Esophagus muscularis mucosa (tissue), 4 donors: Measurements from ENCODE around the gene STK35. TPM values are rescaled to one million over a fixed set of nuclear protein-coding genes. Genes with fewer than 3 reads are reported as not detected.

Source experiments
- DNase-seq: peaks from one replicate; pipeline ENCODE4 v3.0.0-alpha.2; 2017; ENCODE audit errors: extremely low spot score
- H3K27ac ChIP-seq, 4 donors: fragments of 200-600 bp; sonication (generic); replicated peaks in 1 of 4; 1 replicate in 3 of 4; 2 replicates in 1 of 4; pipeline ENCODE4 v1.5.1; 2016 to 2019; ENCODE audit warnings: mild to moderate bottlenecking in 1 of 4
- H3K27me3 ChIP-seq, 4 donors: fragments of 200-600 bp; sonication (generic); one replicate each; pipeline versions ENCODE4 v1.5.1 to v1.6.0; 2016 to 2019
- H3K36me3 ChIP-seq, 4 donors: fragments of 200-600 bp; sonication (generic); one replicate each; pipeline ENCODE4 v1.5.1; 2016 to 2019
- H3K4me1 ChIP-seq, 4 donors: fragments of 200-600 bp; sonication (generic); one replicate each; pipeline ENCODE4 v1.5.1; 2016 to 2019
- H3K4me3 ChIP-seq, 4 donors: fragments of 200-600 bp; sonication (generic); 1 replicate in 2 of 4; 2 replicates in 2 of 4; pipeline ENCODE4 v1.5.1; 2016 to 2019; ENCODE audit warnings: mild to moderate bottlenecking in 4 of 4, moderate library complexity in 1 of 4
- H3K9me3 ChIP-seq, 4 donors: fragments of 200-600 bp; sonication (generic); 1 replicate in 3 of 4; 2 replicates in 1 of 4; pipeline ENCODE4 v1.5.1; 2016 to 2019
- CTCF ChIP-seq, 3 experiments: fragments of 200-600 bp in 2 of 3; fragments of 450-650 bp in 1 of 3; sonication (generic) in 2 of 3; IDR thresholded peaks; one replicate each; pipeline ENCODE4 v1.5.1; 2017 to 2019; ENCODE audit warnings: antibody characterized with exemption in 3 of 3, mild to moderate bottlenecking in 2 of 3, moderate library complexity in 1 of 3
- EP300 ChIP-seq: sonication (generic); formaldehyde crosslinking; IDR thresholded peaks from one replicate; pipeline ENCODE4 v1.6.1; 2017; ENCODE audit warnings: antibody characterized with exemption
- POLR2A ChIP-seq: fragments of 450-650 bp; IDR thresholded peaks from one replicate; pipeline ENCODE4 v1.6.1; 2017; ENCODE audit warnings: antibody characterized with exemption, moderate library complexity, mild to moderate bottlenecking, low read depth
- POLR2AphosphoS5 ChIP-seq, 2 donors: sonication (generic); formaldehyde crosslinking; IDR thresholded peaks; one replicate each; pipeline ENCODE4 v1.6.1; 2017; ENCODE audit warnings: antibody characterized with exemption in 2 of 2
- WGBS: methylation state at CpG from one replicate; pipeline ENCODE4 v1.1.5; 2018; 5-methylcytosine and 5-hydroxymethylcytosine counted together
- intact Hi-C: fragments of 100-400 bp; cut with DNase I; formaldehyde crosslinking; loops from one replicate; pipeline ENCODE4 v1.15.1; 2023
- total RNA-seq, 4 donors: library from RNA; depleted of rRNA; stranded (reverse); fragments of >200 nt; gene quantifications; one replicate each; pipeline versions ENCODE4 v1.1.0 to v1.2.1, GENCODE V29; 2016

STK35 gene
- total RNA-seq, 4 donors from 2014 or later: 19.2 to 24.1 (median 22.8) TPM

GRCh38 chr20:2162823-2163166, 61.2 kb downstream of the STK35 start:
- H3K36me3 ChIP-seq: no peaks in the 10 kb centered on the region
- 100% methylated on average over 1 of the region's 11 CpGs for WGBS
- H3K9me3 ChIP-seq: no peaks in the 10 kb centered on the region
- no peak for TF ChIP-seq EP300
- no peak for DNase-seq
- intact Hi-C loops: no loop called here
- no peak overlapping the region for H3K27ac ChIP-seq
- H3K4me1 ChIP-seq: no peaks in the 10 kb centered on the region
- no peak overlapping the region for H3K4me3 ChIP-seq
- H3K27me3 ChIP-seq: no peaks in the 10 kb centered on the region

GRCh38 chr20:2163312-2163711, 61.7 kb downstream of the STK35 start:
- no peak overlapping the region for H3K27ac ChIP-seq
- H3K4me3 ChIP-seq: no peak overlapping the region
- no peak for DNase-seq
- TF ChIP-seq POLR2A: no peak
- no peak for TF ChIP-seq POLR2AphosphoS5 (IDR thresholded peaks at IDR 0.05)
- no peak for TF ChIP-seq EP300
- TF ChIP-seq CTCF (IDR thresholded peaks at IDR 0.05): no peak
- no peaks in the 10 kb centered on the region for H3K36me3 ChIP-seq
- H3K27me3 ChIP-seq: no peaks in the 10 kb centered on the region
- intact Hi-C loops: no loop called here
- WGBS: 79% methylated on average over 8 of the region's 8 CpGs
- no peaks in the 10 kb centered on the region for H3K9me3 ChIP-seq
- no peaks in the 10 kb centered on the region for H3K4me1 ChIP-seq

GRCh38 chr20:2163757-2164156, 62.1 kb downstream of the STK35 start:
- WGBS: 68% methylated on average over 4 of the region's 4 CpGs
- no peak overlapping the region for H3K4me3 ChIP-seq
- no peaks in the 10 kb centered on the region for H3K9me3 ChIP-seq
- DNase-seq: no peak
- no peaks in the 10 kb centered on the region for H3K4me1 ChIP-seq
- TF ChIP-seq CTCF (IDR thresholded peaks at IDR 0.05) (no peak), POLR2A (no peak), POLR2AphosphoS5 (IDR thresholded peaks at IDR 0.05) (no peak), EP300 (no peak)
- no peaks in the 10 kb centered on the region for H3K36me3 ChIP-seq
- H3K27me3 ChIP-seq: no peaks in the 10 kb centered on the region
- H3K27ac ChIP-seq: no peak overlapping the region
- intact Hi-C loops: no loop called here

GRCh38 chr20:2164421-2164820, 62.8 kb downstream of the STK35 start:
- H3K36me3 ChIP-seq: no peaks in the 10 kb centered on the region
- H3K27me3 ChIP-seq: no peaks in the 10 kb centered on the region
- H3K4me3 ChIP-seq: no peak overlapping the region
- no peak for DNase-seq
- intact Hi-C loops: no loop called here
- H3K9me3 ChIP-seq: no peaks in the 10 kb centered on the region
- 94% methylated on average over 7 of the region's 7 CpGs for WGBS
- TF ChIP-seq POLR2AphosphoS5 (IDR thresholded peaks at IDR 0.05): no peak
- no peak for TF ChIP-seq POLR2A
- no peak for TF ChIP-seq EP300
- no peak for TF ChIP-seq CTCF (IDR thresholded peaks at IDR 0.05)
- H3K27ac ChIP-seq: no peak overlapping the region
- H3K4me1 ChIP-seq: no peaks in the 10 kb centered on the region

- Histone ChIP-seq H3K27ac (no peak overlapping the region), H3K9me3 (no peaks in the 10 kb centered on the region), H3K36me3 (no peaks in the 10 kb centered on the region), H3K4me3 (no peak overlapping the region), H3K4me1 (no peaks in the 10 kb centered on the region), H3K27me3 (no peaks in the 10 kb centered on the region)
- WGBS: 76% methylated on average over 16 of the region's 16 CpGs
- intact Hi-C loops: no loop called here
- DNase-seq: no peak
- TF ChIP-seq POLR2A (no peak), EP300 (no peak), CTCF (IDR thresholded peaks at IDR 0.05) (no peak), POLR2AphosphoS5 (IDR thresholded peaks at IDR 0.05) (no peak)
Measured at GRCh38 chr20:2164966-2165365, 63.3 kb downstream of the STK35 start.
